K562 (cell line): ENCODE measurements around the gene MED29. TPM values are rescaled to one million over a fixed set of nuclear protein-coding genes. Genes with fewer than 3 reads are reported as not detected.

ENCODE experiments used
- ATAC-seq: fragments of 200-7000 bp; cut with Tn5 transposase; 3 replicates; pipeline ENCODE4 v1.9.1; 2020; ENCODE audit warnings: moderate library complexity
- BruUV-seq: library from RNA; stranded (reverse); fragments of 400-500 nt; replicated peaks from 2 replicates; lab custom pipeline; 2021; lab: Mats Ljungman, UMichigan
- CTCF ChIA-PET: fragments of 300-600 bp; formaldehyde crosslinking; extraction: SDS; loops from one replicate; lab custom pipeline; 2021; ENCODE audit warnings: low intra/inter-chr PET ratio; lab: Yijun Ruan, JAX
- POLR2A ChIA-PET: fragments of 300-600, 350-650 bp; sonication (Branson Sonifier 250); formaldehyde crosslinking; extraction: SDS; loops from one replicate; lab custom pipeline; 2021; ENCODE audit warnings: antibody characterized with exemption, inconsistent platforms; lab: Yijun Ruan, JAX
- DNase-seq, 4 experiments: peaks; one replicate each; pipeline versions ENCODE4 v3.0.0 to v3.0.0-alpha.2; 2011 to 2018; ENCODE audit warnings: low spot score in 3 of 4, mixed read lengths in 3 of 4; ENCODE audit errors: extremely low read depth in 1 of 4
- FAIRE-seq: peaks from 2 replicates; lab custom pipeline; 2011; peaks lifted over from hg19 to GRCh38; lab: Jason Lieb, UNC
- H2AFZ ChIP-seq: 2 replicates; pipeline ENCODE4 v1.6.0; 2011; ENCODE audit warnings: low read depth, low read length, control low read depth, inconsistent platforms
- H3K27ac ChIP-seq: fragments of 200-600 bp; 3 replicates; pipeline ENCODE4 v1.8.0; 2011; ENCODE audit warnings: low read depth, mild to moderate bottlenecking, control low read depth, inconsistent platforms, low read length, moderate library complexity, mixed read lengths; ENCODE audit errors: extremely low read depth
- H3K27me3 ChIP-seq, 2 experiments: fragments of 300-600 bp in 1 of 2; 2 replicates in 1 of 2; 3 replicates in 1 of 2; pipeline versions ENCODE4 v1.6.0 to v1.8.0; 2011; ENCODE audit warnings: inconsistent platforms in 2 of 2, low read length in 2 of 2, mild to moderate bottlenecking in 1 of 2, mixed read lengths in 1 of 2, moderate library complexity in 1 of 2; ENCODE audit not compliant: control insufficient read depth in 2 of 2, insufficient read depth in 2 of 2
- H3K36me3 ChIP-seq: fragments of 300-600 bp; 3 replicates; pipeline ENCODE4 v1.8.0; 2011; ENCODE audit warnings: mild to moderate bottlenecking, low read length, inconsistent platforms; ENCODE audit not compliant: control insufficient read depth, insufficient read depth
- H3K4me1 ChIP-seq, 2 experiments: fragments of 200-600 bp in 1 of 2; replicated peaks in 1 of 2; 2 replicates in 1 of 2; 3 replicates in 1 of 2; pipeline versions ENCODE4 v1.5.1 to v1.8.0; 2011; ENCODE audit warnings: inconsistent platforms in 2 of 2, low read length in 2 of 2, mild to moderate bottlenecking in 1 of 2, mixed read lengths in 1 of 2, moderate library complexity in 1 of 2; ENCODE audit not compliant: control insufficient read depth in 2 of 2, insufficient read depth in 2 of 2
- H3K4me2 ChIP-seq: 2 replicates; pipeline ENCODE4 v1.6.1; 2011; ENCODE audit warnings: low read length, control low read depth, inconsistent platforms, mixed read lengths; ENCODE audit not compliant: insufficient read depth
- H3K4me3 ChIP-seq: fragments of 200-600 bp; sonication (generic), shearing (Covaris generic); 2 replicates; pipeline ENCODE4 v1.5.1; 2016; ENCODE audit warnings: control low read depth, inconsistent platforms
- H3K79me2 ChIP-seq: fragments of 200-600 bp; 3 replicates; pipeline ENCODE4 v1.8.0; 2011; ENCODE audit warnings: low read length, inconsistent platforms; ENCODE audit not compliant: control insufficient read depth, insufficient read depth
- H3K9ac ChIP-seq, 2 experiments: 2 replicates each; pipeline versions ENCODE4 v1.6.0 to v1.6.1; 2011; ENCODE audit warnings: low read depth in 2 of 2, low read length in 2 of 2, control low read depth in 1 of 2, inconsistent platforms in 1 of 2, mild to moderate bottlenecking in 1 of 2, mixed read lengths in 1 of 2; ENCODE audit not compliant: insufficient read depth in 1 of 2
- H3K9me1 ChIP-seq: one replicate; pipeline ENCODE4 v1.6.0; 2011; ENCODE audit warnings: inconsistent platforms, mild to moderate bottlenecking, low read length, moderate library complexity; ENCODE audit not compliant: control insufficient read depth, insufficient read depth
- H3K9me3 ChIP-seq: replicated peaks from 2 replicates; pipeline ENCODE4 v1.5.1; 2011; ENCODE audit warnings: low read depth, low read length, inconsistent platforms; ENCODE audit not compliant: control insufficient read depth, insufficient read depth
- H4K20me1 ChIP-seq: replicated peaks from 2 replicates; pipeline ENCODE4 v1.6.1; 2011; ENCODE audit warnings: low read length, inconsistent platforms, mixed read lengths; ENCODE audit not compliant: control insufficient read depth, insufficient read depth
- ATF1 ChIP-seq, 2 experiments: fragments of 450-650 bp in 1 of 2; IDR thresholded peaks; 2 replicates each; pipeline ENCODE4 v1.6.1; 2016; ENCODE audit warnings: missing compliant biosample characterization in 1 of 2, missing genetic modification characterization in 1 of 2
- ETS2 ChIP-seq: IDR thresholded peaks from 2 replicates; pipeline ENCODE4 v1.6.1; 2016; ENCODE audit warnings: borderline replicate concordance, missing genetic modification characterization, mild to moderate bottlenecking, moderate library complexity, missing compliant biosample characterization; ENCODE audit not compliant: poor library complexity, severe bottlenecking
- FIP1L1 ChIP-seq: fragments of 200-400 bp; formaldehyde crosslinking; IDR thresholded peaks from 2 replicates; pipeline ENCODE4 v1.6.1; 2018; ENCODE audit warnings: mild to moderate bottlenecking, low read depth, low read length; ENCODE audit not compliant: poor library complexity, severe bottlenecking
- FOXA3 ChIP-seq, 2 experiments: fragments of 450-650 bp in 1 of 2; sonication (generic) in 1 of 2; formaldehyde crosslinking; IDR thresholded peaks in 1 of 2; conservative IDR thresholded peaks in 1 of 2; 2 replicates each; pipeline versions ENCODE4 v1.4.0 to v1.8.0; 2020 to 2022; ENCODE audit warnings: mild to moderate bottlenecking in 2 of 2, missing genetic modification reagents in 1 of 2
- GTF2A2 ChIP-seq: IDR thresholded peaks from 2 replicates; pipeline ENCODE4 v1.6.1; 2016; ENCODE audit warnings: mild to moderate bottlenecking, missing genetic modification characterization, missing compliant biosample characterization
- SMARCC2 ChIP-seq: fragments of 450-650 bp; IDR thresholded peaks from 2 replicates; pipeline ENCODE4 v1.6.1; 2017; ENCODE audit warnings: antibody characterized with exemption, moderate library complexity, mild to moderate bottlenecking, low read depth
- STAT6 ChIP-seq: sonication (generic); formaldehyde crosslinking; IDR thresholded peaks from 2 replicates; pipeline ENCODE4 v1.8.1; 2023; ENCODE audit warnings: mild to moderate bottlenecking, missing genetic modification reagents
- TCF7 ChIP-seq: sonication (generic); IDR thresholded peaks from 2 replicates; pipeline ENCODE4 v1.6.1; 2016; ENCODE audit warnings: antibody characterized with exemption, borderline replicate concordance
- TEAD1 ChIP-seq, 2 experiments: fragments of 450-650 bp in 1 of 2; sonication (generic) in 1 of 2; formaldehyde crosslinking; IDR thresholded peaks; 2 replicates each; pipeline versions ENCODE4 v1.4.0 to v1.8.0; 2020 to 2022; ENCODE audit warnings: mild to moderate bottlenecking in 2 of 2, missing genetic modification reagents in 1 of 2
- YY1 ChIP-seq, 3 experiments: IDR thresholded peaks; 2 replicates each; pipeline ENCODE4 v1.6.1; 2011; ENCODE audit warnings: low read length in 2 of 3, mild to moderate bottlenecking in 2 of 3, moderate library complexity in 2 of 3, borderline replicate concordance in 1 of 3, control low read depth in 1 of 3, low read depth in 1 of 3; ENCODE audit not compliant: insufficient read depth in 3 of 3, insufficient replicate concordance in 2 of 3, control insufficient read depth in 1 of 3, insufficient read length in 1 of 3; ENCODE audit errors: extremely low read depth in 1 of 3
- ZNF140 ChIP-seq: fragments of 250-450 bp; sonication (Bioruptor Pico); IDR thresholded peaks from 2 replicates; pipeline ENCODE4 v1.8.0; 2021; ENCODE audit warnings: moderate library complexity, mild to moderate bottlenecking, inconsistent platforms
- ZNF146 ChIP-seq: IDR thresholded peaks from one replicate; pipeline ENCODE4 v1.6.1; 2018; ENCODE audit warnings: missing compliant biosample characterization; ENCODE audit not compliant: unreplicated experiment
- ZNF431 ChIP-seq: sonication (generic); formaldehyde crosslinking; IDR thresholded peaks from 2 replicates; pipeline ENCODE4 v1.8.0; 2022; ENCODE audit warnings: mild to moderate bottlenecking, missing genetic modification reagents
- ZNF77 ChIP-seq: fragments of 250-450 bp; sonication (Bioruptor Pico); IDR thresholded peaks from 2 replicates; pipeline ENCODE4 v1.5.0; 2020
- WGBS: fragments of 100-300 bp; shearing (Covaris generic); methylation state at CpG from one replicate; pipeline ENCODE4 v1.1.6; 2016; ENCODE audit warnings: low coverage, mixed read lengths; ENCODE audit not compliant: insufficient coverage; ENCODE audit errors: missing lambda C conversion rate; 5-methylcytosine and 5-hydroxymethylcytosine counted together
- in situ Hi-C: fragments of 300-500 bp; cut with MboI; formaldehyde crosslinking; loops from 4 replicates; pipeline ENCODE4 v1.15.0; 2018; ENCODE audit warnings: inconsistent platforms, mixed read lengths
- intact Hi-C: fragments of 100-400 bp; cut with micrococcal nuclease; formaldehyde crosslinking; loops from 2 replicates; pipeline ENCODE4 v1.14.2; 2022
- polyA plus RNA-seq, 8 experiments: library from polyadenylated mRNA; depleted of rRNA in 4 of 8; stranded (reverse) in 5 of 8; unstranded in 3 of 8; fragments of >200 nt; fragmentation: Nextera tagmentation in 2 of 8; fragmentation: Illumina TruSeq in 1 of 8; extraction: Ambion mirVana in 2 of 8; extraction: Trizol in 1 of 8; gene quantifications; 2 replicates each; pipeline versions ENCODE4 v1.2.1 to v1.2.3, GENCODE V29; 2011 to 2014; ENCODE audit warnings: inconsistent platforms in 1 of 8, missing spikeins in 1 of 8
- total RNA-seq, 7 experiments: library from RNA; depleted of rRNA in 6 of 7; stranded (reverse); fragments of >200 nt in 6 of 7; fragmentation: Illumina TruSeq in 2 of 7; extraction: Trizol in 2 of 7; gene quantifications; 2 replicates each; pipeline versions ENCODE4 v1.2.1 to v1.2.3, GENCODE V29; 2011 to 2021; ENCODE audit warnings: low replicate concordance in 1 of 7
- TF ChIP-seq, protein P1 (sequence below): fragments of 250-450 bp; sonication (Bioruptor Pico); IDR thresholded peaks from 2 replicates; pipeline ENCODE4 v1.4.0; 2020; ENCODE audit warnings: mild to moderate bottlenecking, moderate library complexity

The MED29 gene
- total and polyA plus RNA-seq, 9 of the 15 experiments (the other 6 are each of a cell fraction or from before 2014, with no cell fraction given): 1.8 to 22.6 (median 12.4) TPM

GRCh38 chr19:39397360-39398296, 6.5 kb downstream of the MED29 start:
- intact Hi-C loops (loop anchor here (1.0 kb wide), 1 partner anchor 15 kb away; the partner anchor contains the start of gene PLEKHG2), in situ Hi-C loops (no loop called here)
- ATAC-seq (peak; percentile 92), DNase-seq (peak; percentile 79 to 92 (median 86)), FAIRE-seq (peak; percentile 88)
- H3K79me2 ChIP-seq: peaks cover 2% of the 10 kb centered on the region; the same call in 2 of the 3 replicates
- CTCF ChIA-PET: interaction anchor here (0.5 to 4.4 kb wide), 4 partner anchors 10 to 154 kb away, joined by 3 to 74 read pairs (median 4); partner anchors contain the start of gene PLEKHG2
- no peak overlapping the region for H3K4me3 ChIP-seq
- H3K4me2 ChIP-seq: peak overlapping the region; percentile 52
- H3K36me3 ChIP-seq: peaks cover 27% of the 10 kb centered on the region; the same call in 2 of the 3 replicates
- peak overlapping the region; percentile 33 to 85; a peak in 3 of 4 replicates for H3K9ac ChIP-seq
- peaks cover 3% of the 10 kb centered on the region for H3K9me1 ChIP-seq
- H3K4me1 ChIP-seq: peaks cover 33 to 42% of the 10 kb centered on the region in 2 experiments
- H3K27me3 ChIP-seq: no peaks in the 10 kb centered on the region
- POLR2A ChIA-PET: interaction anchor here (0.6 to 1.8 kb wide), 14 partner anchors 9 to 531 kb away, joined by 3 to 12 read pairs (median 4); partner anchors contain the start of genes RPS16, SAMD4B, SUPT5H and TIMM50
- 40% methylated on average over 17 of the region's 17 CpGs for WGBS
- peak overlapping the region; percentile 45; the same call in 1 of the 2 replicates for H2AFZ ChIP-seq
- H3K9me3 ChIP-seq: no peaks in the 10 kb centered on the region
- no peaks in the 10 kb centered on the region for H4K20me1 ChIP-seq
- no TSS peak for BruUV-seq
- peak overlapping the region; percentile 68 for H3K27ac ChIP-seq
- TF ChIP-seq ZNF431: no peak
- no peak for TF ChIP-seq ZNF77 (CRISPR knock-in tag)
- no peak for TF ChIP-seq FOXA3 (CRISPR knock-in tag; conservative IDR thresholded peaks at IDR 0.05 in 1 of 2, IDR thresholded peaks at IDR 0.05 in 1 of 2)
- TF ChIP-seq YY1 (IDR thresholded peaks at IDR 0.05; ENCODE audit: borderline replicate concordance in 1 of 3, control insufficient read depth in 1 of 3, extremely low read depth in 1 of 3, insufficient read depth in 3 of 3, insufficient read length in 1 of 3, insufficient replicate concordance in 2 of 3, low read depth in 1 of 3, low read length in 2 of 3): peak in 1 of 3 experiments; percentile 65
- TF ChIP-seq FIP1L1: peak; percentile 28
- TF ChIP-seq TEAD1 (CRISPR knock-in tag; IDR thresholded peaks at IDR 0.05): no peak
- TF ChIP-seq ETS2 (tag): no peak
- TF ChIP-seq ATF1 (CRISPR knock-in tag; IDR thresholded peaks at IDR 0.05): no peak
- no peak for TF ChIP-seq ATF1 (tag; IDR thresholded peaks at IDR 0.05)
- no peak for TF ChIP-seq ZNF146 (CRISPR knock-in tag)
- TF ChIP-seq GTF2A2 (tag): no peak
- no peak for TF ChIP-seq TCF7
- TF ChIP-seq SMARCC2: no peak
- no peak for TF ChIP-seq ZNF140 (CRISPR knock-in tag)
- no peak for TF ChIP-seq STAT6 (CRISPR knock-in tag)
- TF ChIP-seq, protein P1, sequence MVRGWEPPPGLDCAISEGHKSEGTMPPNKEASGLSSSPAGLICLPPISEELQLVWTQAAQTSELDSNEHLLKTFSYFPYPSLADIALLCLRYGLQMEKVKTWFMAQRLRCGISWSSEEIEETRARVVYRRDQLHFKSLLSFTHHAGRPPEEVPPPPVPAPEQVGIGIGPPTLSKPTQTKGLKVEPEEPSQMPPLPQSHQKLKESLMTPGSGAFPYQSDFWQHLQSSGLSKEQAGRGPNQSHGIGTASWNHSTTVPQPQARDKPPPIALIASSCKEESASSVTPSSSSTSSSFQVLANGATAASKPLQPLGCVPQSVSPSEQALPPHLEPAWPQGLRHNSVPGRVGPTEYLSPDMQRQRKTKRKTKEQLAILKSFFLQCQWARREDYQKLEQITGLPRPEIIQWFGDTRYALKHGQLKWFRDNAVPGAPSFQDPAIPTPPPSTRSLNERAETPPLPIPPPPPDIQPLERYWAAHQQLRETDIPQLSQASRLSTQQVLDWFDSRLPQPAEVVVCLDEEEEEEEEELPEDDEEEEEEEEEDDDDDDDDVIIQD (CRISPR knock-in tag): no peak
